ENCODE measurements around the gene MBNL1.

DNA sequence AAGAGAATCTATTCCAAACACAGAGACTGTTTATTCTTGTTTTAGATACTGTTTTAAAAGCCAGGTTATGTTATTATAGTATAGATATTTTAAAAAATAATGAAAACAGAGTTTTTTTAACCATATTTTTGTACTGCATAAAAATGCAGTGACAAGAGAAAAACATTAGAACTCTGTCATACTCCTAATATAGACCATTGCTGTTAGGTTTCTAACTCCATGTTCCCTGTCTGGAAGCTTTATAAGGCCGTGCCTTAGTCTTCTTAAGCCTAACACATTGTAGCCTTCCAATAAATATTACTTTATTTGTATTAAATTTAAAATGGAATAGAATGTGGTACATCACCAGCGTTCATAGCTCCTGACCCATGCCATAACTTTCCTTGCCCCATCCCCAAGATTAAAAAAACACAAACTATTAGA is 53.2 kb downstream of the MBNL1 start:
- TF ChIP-seq CTCF (IDR thresholded peaks at IDR 0.05) (no peak), POLR2A (IDR thresholded peaks at IDR 0.05) (no peak)
